EL (cell line): ENCODE results near the gene SERPINB10.

Source experiments
- DNase-seq: peaks from one replicate; pipeline ENCODE4 v3.0.0-alpha.2; 2016

The SERPINB10 gene

DNA sequence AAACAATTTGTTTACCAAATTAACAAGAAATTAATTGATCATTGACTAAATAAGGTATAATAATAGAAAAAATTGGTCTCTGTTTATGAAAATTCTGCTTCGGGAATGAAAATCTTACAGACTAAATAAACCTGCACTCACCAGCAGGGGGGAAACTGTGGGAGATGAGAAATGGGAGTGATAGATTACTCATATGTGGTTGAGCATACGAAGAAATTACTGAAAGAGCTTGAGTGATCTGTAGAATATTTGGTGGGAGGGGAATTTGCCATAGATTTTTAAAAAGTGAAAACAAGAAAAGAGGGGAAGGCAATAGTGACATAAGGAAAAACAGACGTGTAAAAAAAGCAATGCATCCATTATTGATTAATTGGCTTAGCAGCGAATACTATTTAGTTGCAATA is 43.5 kb downstream of the SERPINB10 start:
- DNase-seq, result peak; percentile 57

DNA sequence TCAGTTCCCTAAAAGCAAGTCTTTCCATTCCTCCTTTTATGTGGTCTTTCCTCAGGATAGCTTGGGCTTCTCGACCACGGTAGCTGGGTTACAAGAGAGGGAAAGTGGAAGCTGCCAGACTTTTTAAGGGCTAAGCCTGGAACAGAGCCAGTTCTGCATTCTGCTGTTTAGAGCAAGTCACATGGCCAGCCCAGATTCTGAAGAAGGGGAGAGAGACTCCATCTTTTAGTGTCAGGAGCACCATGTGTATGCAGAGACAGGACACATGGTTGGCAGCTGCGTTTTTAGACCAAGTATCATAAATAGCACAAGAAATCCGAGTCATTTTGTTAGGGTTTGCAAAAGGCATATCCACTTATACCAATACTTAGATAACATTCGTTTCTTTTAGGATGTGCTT is 46.1 kb downstream of the SERPINB10 start:
- DNase-seq, result no peak

DNA sequence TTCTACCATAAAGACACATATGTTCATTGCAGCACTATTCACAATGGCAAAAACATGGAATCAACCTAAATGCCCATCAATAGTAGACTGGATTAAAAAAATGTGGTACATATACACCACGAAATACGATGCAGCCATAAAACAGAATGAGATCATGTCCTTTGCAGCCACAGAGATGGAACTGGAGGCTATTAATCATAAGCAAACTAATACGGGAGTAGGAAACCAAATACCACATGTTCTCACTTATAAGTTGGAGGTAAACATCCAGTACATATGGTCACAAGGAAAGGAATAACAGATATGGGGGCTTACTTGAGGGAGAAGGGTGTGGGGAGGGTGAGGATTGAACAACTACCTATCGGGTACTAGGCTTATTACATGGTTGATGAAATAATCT is 49.0 kb downstream of the SERPINB10 start:
- DNase-seq, result peak; percentile 72

DNA sequence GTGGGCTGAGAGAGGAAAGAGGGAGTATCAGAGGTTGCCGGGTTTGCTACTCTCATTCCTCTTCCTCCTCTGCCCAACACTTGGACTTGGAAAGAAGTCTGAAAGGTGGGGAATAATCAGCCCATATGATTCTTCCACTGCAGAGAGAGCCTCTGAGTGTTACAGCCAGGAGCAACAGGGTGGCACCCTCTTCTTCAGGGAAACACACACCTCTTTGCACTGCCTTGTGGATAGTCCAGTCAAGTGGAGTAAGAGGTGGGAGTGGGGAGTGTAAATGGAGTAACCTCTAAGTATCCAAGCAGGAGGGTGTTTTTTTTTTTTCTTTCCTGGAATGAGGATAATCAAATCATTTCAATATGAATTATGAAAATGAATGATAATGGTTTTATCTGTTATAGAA is 53.1 kb downstream of the SERPINB10 start:
- no peak for DNase-seq

DNA sequence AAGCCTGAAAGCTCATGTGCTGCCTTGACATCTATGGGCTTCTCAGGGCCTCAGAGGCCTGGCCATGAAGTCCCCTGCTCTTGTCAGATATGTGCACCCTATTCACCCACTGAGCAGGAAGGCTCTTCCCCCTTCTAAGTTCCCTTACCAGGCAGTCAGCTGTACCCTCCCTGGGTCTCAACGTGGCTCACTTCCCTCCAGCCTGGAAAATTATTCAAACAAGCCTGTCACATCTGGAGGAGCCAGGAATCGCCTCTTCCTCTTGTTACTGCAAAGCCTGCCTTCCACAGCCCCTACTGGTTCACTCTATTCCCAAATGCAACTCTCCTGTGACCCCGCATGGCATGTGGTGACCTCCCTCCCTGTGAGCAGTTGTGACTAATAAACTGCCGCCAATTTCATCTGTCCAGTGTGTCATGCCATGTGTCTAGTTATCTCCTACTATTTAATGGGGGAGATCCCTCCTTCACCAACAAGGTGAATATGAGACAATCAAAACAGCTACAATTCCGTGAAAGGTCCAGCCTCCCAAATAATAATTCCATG is 53.8 kb downstream of the SERPINB10 start:
- DNase-seq, result peak; percentile 30

DNA sequence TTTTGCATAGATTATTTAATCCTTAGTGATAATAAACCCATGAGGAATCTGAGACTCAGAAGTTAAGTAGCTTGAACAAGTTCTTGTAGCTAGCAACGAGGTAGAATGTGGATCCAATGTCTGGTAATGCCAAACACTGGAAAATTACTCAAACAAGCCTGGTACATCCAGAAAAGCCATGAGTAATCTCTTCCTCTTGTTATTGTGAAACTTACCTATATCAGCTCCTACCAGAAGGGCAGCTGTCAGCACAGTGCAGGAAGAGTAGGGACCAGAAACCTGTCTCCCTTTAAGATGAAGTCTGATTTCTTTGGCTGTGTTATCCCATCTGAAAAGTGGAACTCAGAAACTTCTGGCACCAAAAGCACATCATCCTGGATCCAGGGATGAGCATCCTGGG is 54.4 kb downstream of the SERPINB10 start:
- no peak for DNase-seq

DNA sequence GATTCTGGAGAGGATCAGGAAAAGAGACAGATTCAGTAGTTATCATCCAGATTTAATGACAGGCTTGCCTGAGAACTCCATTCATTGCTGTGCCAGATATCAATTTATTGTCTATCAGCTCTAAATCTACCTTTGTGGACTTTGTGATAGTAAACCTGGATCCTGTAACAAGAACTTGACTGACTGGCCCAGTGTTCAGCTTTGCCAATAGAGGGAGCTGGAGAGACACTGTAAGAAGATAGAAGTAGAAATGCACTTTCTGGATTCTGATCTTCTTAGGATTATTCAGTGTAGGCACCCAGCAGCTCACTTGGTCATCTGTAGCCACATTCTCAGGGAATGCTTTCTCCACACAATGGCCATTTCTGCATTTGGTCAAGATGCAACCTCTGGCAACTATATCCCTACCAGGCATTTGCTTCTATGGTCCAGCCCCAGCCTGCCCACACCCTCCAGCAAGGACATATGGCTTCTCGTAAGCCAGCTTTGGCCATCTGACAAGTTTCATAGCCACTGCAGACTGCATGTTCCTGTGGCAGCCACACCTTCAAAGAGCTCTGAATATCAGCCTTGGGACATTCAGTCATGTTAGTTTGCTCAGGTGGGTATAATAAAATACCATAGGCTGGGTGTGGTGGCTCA is 56.0 kb downstream of the SERPINB10 start:
- DNase-seq, result peak; percentile 66

DNA sequence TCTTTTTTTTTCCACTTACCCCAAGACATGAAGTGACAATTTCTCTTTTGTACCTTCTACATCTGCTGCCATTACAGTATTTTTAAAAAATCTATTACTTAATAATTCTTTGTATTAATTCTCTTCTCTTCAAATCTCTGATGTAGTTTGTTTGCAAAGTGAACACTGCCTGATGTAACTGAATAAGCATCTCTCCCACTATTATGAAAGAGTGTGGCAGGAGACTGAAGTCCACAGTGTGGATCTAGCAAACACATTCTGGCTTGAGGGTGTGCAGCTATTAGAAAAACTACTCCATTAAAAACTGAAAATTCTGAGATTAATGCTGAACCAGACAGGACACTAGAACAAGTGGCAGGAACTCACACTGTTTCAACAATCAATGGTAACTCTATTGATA is 57.1 kb downstream of the SERPINB10 start:
- DNase-seq, result no peak

DNA sequence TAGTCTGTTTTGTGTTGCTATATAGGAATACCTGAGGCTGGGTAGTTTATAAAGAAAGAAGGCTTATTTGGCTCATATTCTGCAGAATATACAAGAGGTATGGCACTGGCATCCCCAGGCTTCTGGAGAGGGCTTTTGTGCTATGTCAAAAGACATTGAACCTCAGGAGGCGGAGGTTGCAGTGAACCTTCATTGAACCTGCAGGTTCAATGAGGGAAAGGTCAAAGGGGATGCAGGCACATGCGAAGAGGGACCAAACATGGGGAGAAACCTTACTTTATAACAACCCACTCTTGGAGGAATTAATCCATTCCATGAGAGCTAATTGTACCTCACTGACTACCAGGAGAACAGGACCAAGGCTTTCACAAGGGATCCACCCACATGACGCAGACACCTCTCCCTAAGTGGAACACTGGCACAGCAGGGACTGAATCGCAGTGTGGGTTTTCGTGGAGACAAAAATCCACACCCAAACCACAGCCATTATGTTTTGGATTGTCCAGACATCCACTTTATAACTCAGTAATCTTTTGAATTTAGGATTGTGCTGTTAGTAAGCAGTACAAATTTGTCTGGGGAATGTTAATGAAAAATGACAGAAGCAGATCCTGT is 58.1 kb downstream of the SERPINB10 start:
- no peak for DNase-seq

DNA sequence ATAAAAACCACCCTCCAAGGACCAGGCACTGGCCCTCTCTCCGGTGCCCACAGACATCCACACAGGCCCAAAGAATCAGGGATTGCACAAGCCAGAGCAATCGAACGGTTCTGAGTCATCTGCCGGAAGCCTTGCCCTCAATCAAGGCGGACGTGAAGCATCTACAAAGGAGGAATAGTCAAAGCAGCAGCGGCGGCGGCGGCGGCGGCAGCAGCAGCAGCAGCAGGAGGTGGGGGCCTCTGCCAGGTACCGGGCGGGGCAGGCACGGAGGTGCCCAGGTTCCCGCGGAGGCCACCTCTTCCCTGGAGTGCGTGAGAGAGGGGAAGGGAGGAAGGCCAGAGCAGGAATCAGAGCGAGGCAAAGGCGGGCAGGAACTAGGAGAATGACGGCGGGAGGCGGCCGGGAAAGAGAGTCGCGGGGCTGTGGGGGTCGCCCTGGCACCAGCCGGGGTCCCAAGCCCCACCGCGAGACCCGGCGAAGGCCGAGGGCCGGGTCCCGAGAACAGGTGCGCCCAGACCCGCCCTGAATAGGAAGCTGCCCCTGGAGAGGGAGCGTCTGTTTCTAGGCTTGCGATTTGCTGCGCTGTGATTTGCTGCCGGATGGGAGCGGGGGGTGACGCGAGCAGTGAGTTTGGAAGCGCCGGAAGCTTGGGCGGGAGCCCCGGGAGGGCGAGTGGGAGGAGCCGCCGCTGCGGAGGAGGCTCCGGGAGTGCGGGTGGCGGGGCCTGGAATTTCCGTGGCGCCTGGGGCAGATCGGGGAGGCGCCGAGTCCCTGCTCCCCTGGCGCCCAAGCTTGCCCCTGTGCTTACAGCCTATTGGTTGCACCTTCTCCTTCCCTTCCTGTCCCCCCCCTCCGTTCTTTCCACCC is 62.4 kb downstream of the SERPINB10 start, which contains the start of gene SERPINB8:
Gene SERPINB8 (plus strand): TSS at position 140 of the 867 bp plus-strand sequence. CDS start 8,228 bp downstream, outside the sequence.
- peak; percentile 97 for DNase-seq

DNA sequence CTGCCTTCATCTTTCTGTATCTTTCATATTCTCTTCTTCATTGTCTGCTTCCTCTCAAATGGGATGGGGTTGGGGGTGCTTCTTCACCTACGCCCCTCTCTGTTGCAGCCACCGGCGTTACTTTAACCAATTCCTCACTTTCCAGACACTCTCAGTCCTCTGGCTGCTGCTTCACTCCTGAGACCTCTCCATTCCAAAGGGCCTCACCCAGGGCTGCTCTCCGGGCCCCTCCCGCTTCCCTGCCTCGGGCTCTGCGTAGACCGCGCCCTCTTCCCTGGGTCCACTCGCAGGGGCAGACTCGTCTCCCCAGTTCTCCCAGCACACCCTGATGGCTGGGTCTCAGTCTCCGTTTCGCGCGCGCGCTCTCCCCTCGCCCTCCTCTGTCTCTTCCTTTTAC is 63.0 kb downstream of the SERPINB10 start:
- DNase-seq, result peak; percentile 77

DNA sequence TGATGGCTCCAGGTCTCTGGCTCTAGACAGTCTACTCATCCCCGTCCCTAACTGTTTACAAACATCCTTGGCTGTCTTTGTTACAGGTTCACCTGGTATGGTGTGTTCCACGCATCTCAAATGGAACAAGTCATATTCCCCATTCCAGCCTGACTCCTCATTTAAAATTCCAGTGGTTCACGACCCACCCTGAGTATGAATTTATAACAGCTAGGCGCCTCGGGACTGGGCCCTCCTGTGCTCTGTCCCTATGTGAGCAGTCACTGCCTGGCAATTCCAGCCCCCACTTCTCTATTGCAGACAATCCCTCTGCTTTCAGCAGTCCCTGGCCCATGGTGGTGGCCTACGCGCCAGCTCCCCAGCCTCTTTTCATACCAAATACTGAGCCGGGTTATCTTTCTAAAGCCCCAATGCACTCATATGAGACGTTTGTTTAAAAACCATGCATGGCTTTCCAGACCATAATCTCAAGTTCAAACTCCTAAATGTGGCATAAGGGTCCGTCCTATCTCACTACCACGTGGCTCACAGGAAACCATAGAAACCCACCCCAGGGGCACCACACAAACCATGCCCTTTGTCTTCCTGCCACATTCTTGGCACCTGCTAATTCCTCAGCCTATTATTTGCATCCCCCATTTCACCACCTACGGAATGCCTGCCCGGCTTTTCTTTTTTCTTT is 63.7 kb downstream of the SERPINB10 start:
- DNase-seq, result peak; percentile 21

DNA sequence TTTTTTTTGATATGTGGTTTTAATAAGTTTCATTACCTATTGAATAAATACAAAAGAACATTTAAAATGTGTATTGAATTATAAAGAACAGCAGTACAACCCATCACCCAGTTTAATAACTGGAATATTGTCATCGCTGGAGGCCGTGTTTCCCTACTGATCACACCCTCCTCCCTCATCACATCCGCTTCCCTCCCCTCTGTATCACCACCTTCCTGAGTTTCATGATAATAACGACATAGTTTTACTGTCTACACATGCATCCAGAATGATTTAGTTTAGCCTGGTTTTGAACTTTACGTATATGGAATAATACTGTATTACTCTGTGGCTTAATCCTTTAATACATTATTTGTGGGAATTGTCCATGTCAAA is 64.2 kb downstream of the SERPINB10 start:
- DNase-seq, result no peak

DNA sequence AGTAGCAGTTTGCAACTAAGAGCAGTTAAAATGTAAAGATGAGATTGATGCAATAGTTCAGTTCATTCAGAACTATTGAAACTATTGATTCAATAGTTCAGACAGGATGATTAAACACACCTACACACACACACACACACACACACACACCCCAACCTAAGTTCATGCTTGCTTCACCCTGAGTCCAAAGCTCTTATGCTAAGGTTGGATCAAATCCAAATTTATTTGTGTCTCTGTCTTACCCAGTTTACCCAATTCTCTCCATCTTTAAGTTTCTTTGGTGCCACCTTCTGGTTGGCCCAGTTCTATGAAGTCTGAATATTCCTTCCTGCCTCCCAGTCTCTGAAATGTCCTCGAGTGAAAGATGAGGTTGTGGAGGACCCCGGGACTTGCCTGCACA is 67.2 kb downstream of the SERPINB10 start:
- peak; percentile 52 for DNase-seq

DNA sequence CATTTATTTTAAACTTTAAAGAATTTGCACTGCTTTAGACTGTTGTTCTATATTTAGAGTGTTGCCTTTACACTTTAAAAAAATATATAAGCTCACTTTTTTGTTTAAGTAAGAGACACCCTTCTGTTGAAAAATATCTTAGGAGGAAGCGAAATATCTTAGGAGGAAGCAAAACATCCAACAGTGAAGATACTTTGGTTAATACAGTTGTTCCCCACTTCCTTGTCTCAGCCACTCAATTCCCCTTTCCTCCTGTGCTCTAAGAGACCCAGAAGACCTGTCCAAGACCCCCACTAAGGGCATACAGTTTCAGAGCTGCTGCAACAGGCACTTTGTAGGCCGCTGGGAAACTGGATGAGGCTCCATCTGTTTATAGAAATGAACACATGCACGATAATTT is 67.9 kb downstream of the SERPINB10 start:
- DNase-seq, result no peak

DNA sequence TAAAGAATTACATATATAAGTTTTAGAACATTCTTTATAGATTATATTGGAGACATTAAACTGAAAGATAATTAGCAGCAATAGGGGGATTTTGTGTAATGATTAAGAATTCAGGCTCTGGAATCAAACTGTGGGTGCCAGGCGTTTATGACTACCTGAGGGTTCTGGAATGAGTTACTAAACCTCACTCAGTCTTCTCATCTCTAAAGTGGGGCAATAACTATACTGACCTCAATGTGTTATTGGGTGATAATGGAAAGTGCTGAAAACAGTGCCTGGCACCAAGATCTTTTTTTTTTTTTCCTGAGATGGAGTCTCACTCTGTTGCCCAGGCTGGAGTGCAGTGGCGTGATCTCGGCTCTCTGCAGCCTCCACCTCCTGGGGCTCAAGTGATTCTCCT is 69.3 kb downstream of the SERPINB10 start:
- DNase-seq, result no peak

DNA sequence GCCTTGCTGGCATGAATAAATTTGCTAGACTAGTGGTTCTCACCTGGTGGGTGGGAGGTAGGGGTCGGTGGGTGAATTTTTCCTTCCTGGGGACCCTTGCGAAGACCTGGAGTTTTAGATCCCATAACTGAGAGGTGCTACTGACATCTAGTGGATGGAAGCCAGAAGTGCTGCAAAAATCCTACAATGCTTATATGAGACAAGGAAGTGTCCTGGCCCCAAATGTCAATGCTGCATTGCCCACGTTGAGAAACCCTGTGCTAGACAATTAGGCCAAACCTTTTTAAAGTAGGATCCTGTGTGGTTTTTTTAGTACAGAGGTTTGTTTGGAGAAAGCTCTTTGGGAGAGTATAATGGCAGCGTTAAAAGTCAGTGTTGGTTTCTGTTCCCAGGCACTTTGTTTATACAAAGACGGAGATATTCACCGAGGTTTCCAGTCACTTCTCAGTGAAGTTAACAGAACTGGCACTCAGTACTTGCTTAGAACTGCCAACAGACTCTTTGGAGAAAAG is 71.7 kb downstream of the SERPINB10 start:
- DNase-seq, result peak; percentile 77

DNA sequence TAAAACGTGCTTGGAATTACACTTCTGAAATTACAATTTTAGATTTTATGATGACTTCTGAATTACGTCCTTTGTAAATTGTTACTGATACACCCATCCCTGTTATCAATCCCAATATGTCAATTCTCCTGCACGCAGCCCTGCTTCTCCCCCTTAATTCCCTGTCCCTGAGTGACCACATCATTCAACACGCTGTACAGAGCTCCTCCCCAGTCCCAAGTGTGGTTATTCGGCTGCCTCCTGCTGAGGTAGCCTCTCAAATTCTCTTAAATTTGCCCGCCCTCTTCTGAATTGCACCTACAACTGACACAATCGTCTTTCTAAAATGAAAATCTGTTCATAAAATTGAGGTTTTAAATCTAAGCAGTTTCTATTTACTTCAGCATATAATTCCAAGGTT is 72.3 kb downstream of the SERPINB10 start:
- no peak for DNase-seq

DNA sequence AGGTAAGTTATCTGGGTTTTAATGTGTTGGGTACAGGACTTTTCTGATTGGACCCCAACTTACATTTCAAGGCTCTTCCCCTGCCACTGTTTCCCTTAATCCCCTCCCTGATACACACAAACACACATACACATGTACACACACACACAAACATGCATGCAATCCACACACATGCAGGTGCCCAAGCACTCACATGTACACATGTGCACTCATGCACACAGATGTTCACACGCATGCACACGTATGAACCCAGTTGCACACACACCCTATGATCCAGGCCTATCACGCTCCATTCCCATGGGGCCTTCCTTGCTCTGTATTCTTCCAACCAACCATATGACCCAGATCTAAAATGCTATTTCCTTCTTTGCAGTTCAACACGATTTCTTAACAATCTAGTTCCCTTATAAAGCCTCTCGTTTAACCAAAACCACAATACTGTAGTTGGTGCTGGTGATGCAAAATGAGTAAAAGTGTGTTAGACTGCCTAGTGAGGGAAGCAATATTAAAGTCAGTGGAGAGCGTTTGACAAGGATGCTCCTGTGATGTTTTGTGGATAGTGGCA is 73.2 kb downstream of the SERPINB10 start:
- DNase-seq, result no peak

DNA sequence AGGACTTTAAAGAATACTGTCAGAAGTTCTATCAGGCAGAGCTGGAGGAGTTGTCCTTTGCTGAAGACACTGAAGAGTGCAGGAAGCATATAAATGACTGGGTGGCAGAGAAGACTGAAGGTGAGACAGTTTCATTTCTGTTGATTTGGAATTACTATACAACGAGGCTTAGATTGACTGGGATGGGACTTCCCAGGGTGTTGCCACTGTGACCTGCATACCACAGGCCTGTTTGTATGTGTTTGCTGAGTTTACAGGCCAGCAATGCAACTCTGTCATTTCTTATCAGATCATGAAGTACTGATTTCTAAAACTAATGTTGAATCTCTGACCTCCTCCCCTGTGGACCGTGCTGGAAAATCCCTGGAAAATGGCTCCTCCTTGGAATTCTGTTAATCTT is 74.0 kb downstream of the SERPINB10 start:
- DNase-seq, result no peak

DNA sequence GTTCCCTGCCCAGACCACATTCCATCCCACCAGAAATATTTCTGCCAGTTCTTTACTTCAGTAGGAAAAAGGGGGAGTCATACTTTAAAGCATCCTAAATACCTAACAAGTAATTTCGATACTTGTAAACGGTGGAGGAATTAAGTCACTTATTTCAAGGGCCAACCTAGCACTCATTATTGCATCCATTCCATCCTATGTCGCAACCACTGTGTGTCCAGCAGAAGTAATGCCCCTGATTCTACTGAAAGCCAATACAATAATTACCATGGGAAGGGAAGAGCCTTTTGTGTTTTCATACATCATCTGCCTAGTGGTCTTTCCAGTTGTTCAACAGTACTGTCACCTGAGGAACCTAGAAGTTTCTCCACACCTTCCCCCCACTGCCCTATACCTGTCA is 74.6 kb downstream of the SERPINB10 start:
- no peak for DNase-seq
